Right lobe of liver (tissue), 4 donors: ENCODE results near the gene TAF11L11.
"Not testable (repeated sequence)": the region's sequence is repeated elsewhere in the genome, so short reads cannot be mapped to it uniquely, and the experiment has no call there.

Experiments
- POLR2A ChIP-seq: fragments of 450-650 bp; IDR thresholded peaks from one replicate; pipeline ENCODE4 v1.6.1; 2017; ENCODE audit warnings: antibody characterized with exemption, mild to moderate bottlenecking
- TF ChIP-seq, protein P1 (sequence below), 4 donors: fragments of 200-600 bp in 3 of 4; fragments of 450-650 bp in 1 of 4; IDR thresholded peaks; one replicate each; pipeline versions ENCODE4 v1.5.1 to v1.8.0; 2016 to 2022; ENCODE audit warnings: antibody characterized with exemption in 4 of 4, mild to moderate bottlenecking in 2 of 4
- donor health status: DM: no; HTN: no; CAD: no.
- donor health status: DM: no; HTN: no; CAD: no.
- donor health status: DM: no; HTN: yes; CAD: no.

GRCh38 chr5:17649232-17649631 lies 45.2 kb downstream of the TAF11L11 start:
- TF ChIP-seq, protein P1, sequence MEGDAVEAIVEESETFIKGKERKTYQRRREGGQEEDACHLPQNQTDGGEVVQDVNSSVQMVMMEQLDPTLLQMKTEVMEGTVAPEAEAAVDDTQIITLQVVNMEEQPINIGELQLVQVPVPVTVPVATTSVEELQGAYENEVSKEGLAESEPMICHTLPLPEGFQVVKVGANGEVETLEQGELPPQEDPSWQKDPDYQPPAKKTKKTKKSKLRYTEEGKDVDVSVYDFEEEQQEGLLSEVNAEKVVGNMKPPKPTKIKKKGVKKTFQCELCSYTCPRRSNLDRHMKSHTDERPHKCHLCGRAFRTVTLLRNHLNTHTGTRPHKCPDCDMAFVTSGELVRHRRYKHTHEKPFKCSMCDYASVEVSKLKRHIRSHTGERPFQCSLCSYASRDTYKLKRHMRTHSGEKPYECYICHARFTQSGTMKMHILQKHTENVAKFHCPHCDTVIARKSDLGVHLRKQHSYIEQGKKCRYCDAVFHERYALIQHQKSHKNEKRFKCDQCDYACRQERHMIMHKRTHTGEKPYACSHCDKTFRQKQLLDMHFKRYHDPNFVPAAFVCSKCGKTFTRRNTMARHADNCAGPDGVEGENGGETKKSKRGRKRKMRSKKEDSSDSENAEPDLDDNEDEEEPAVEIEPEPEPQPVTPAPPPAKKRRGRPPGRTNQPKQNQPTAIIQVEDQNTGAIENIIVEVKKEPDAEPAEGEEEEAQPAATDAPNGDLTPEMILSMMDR (IDR thresholded peaks at IDR 0.05), result not testable (repeated sequence)
- not testable (repeated sequence) for TF ChIP-seq POLR2A
